ENCODE results near the gene TSSK6.

Gene TSSK6

GRCh38 chr19:19464339-19465098 lies 50.8 kb downstream of the TSSK6 start:
- no peak overlapping the region for H3K4me3 ChIP-seq (ENCODE audit: low read length)
- H4K20me1 ChIP-seq (ENCODE audit: insufficient read depth, low read length): peaks cover 52% of the 10 kb centered on the region
- H3K27me3 ChIP-seq (ENCODE audit: low read depth, low read length): no peaks in the 10 kb centered on the region
- no peak overlapping the region for H3K9ac ChIP-seq (ENCODE audit: low read length)
- H2AFZ ChIP-seq (ENCODE audit: low read depth, low read length): no peak overlapping the region
- H3K4me2 ChIP-seq (ENCODE audit: low read length): no peak overlapping the region
- peaks cover 71% of the 10 kb centered on the region for H3K79me2 ChIP-seq (ENCODE audit: low read length)
- peaks cover 53% of the 10 kb centered on the region for H3K36me3 ChIP-seq (replicated peaks; ENCODE audit: low read depth, low read length)
- H3K4me1 ChIP-seq (ENCODE audit: low read length): peaks cover 23% of the 10 kb centered on the region
- H3K9me3 ChIP-seq (ENCODE audit: insufficient read depth, low read length): peaks cover 17% of the 10 kb centered on the region
- TF ChIP-seq EZH2phosphoT487 (IDR thresholded peaks at IDR 0.05; ENCODE audit: low read depth) (no peak), CTCF (IDR thresholded peaks at IDR 0.05; ENCODE audit: low read depth, low read length) (no peak)
- no peak overlapping the region for H3K27ac ChIP-seq (ENCODE audit: low read length)
